Measurements from ENCODE around the gene PPM1J. TPM values are rescaled to one million over a fixed set of nuclear protein-coding genes. Genes with fewer than 3 reads are reported as not detected.

PPM1J gene
- total RNA-seq, 1 experiment from 2014 or later: 0.51 TPM

DNA sequence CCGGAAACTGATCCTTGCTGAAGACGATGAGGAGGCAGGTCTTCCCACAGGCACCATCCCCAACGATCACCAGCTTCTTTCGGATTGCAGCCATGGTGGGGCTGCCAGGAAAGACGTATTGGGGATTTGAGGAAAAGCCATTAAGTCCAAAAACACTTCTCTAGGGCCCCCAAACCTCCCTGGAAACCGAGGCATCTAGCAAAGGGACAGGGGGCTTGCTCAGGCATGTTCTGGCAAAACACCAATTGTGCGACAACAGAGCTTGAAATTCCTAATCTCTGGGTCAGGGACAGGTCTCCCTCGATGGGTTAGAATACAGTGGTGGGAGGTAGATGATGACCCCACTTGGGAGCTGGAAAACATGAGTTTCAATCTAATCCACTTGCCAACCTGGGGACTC lies 11.4 kb downstream of the PPM1J start:
- H3K27me3 ChIP-seq (ENCODE audit: control insufficient read depth, insufficient read depth, low read length): no peaks in the 10 kb centered on the region
- no peak for TF ChIP-seq SIN3A (IDR thresholded peaks at IDR 0.05; ENCODE audit: borderline replicate concordance, insufficient read depth, low read depth, low read length)
- TF ChIP-seq POLR2AphosphoS5 (IDR thresholded peaks at IDR 0.05; ENCODE audit: low read depth, low read length): no peak; the same call in 1 of the 2 replicates
- TF ChIP-seq TCF7L2 (IDR thresholded peaks at IDR 0.05; ENCODE audit: low read depth, low read length): no peak
- TF ChIP-seq, protein P1, sequence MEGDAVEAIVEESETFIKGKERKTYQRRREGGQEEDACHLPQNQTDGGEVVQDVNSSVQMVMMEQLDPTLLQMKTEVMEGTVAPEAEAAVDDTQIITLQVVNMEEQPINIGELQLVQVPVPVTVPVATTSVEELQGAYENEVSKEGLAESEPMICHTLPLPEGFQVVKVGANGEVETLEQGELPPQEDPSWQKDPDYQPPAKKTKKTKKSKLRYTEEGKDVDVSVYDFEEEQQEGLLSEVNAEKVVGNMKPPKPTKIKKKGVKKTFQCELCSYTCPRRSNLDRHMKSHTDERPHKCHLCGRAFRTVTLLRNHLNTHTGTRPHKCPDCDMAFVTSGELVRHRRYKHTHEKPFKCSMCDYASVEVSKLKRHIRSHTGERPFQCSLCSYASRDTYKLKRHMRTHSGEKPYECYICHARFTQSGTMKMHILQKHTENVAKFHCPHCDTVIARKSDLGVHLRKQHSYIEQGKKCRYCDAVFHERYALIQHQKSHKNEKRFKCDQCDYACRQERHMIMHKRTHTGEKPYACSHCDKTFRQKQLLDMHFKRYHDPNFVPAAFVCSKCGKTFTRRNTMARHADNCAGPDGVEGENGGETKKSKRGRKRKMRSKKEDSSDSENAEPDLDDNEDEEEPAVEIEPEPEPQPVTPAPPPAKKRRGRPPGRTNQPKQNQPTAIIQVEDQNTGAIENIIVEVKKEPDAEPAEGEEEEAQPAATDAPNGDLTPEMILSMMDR (IDR thresholded peaks at IDR 0.05): no peak
- TF ChIP-seq, protein P2, sequence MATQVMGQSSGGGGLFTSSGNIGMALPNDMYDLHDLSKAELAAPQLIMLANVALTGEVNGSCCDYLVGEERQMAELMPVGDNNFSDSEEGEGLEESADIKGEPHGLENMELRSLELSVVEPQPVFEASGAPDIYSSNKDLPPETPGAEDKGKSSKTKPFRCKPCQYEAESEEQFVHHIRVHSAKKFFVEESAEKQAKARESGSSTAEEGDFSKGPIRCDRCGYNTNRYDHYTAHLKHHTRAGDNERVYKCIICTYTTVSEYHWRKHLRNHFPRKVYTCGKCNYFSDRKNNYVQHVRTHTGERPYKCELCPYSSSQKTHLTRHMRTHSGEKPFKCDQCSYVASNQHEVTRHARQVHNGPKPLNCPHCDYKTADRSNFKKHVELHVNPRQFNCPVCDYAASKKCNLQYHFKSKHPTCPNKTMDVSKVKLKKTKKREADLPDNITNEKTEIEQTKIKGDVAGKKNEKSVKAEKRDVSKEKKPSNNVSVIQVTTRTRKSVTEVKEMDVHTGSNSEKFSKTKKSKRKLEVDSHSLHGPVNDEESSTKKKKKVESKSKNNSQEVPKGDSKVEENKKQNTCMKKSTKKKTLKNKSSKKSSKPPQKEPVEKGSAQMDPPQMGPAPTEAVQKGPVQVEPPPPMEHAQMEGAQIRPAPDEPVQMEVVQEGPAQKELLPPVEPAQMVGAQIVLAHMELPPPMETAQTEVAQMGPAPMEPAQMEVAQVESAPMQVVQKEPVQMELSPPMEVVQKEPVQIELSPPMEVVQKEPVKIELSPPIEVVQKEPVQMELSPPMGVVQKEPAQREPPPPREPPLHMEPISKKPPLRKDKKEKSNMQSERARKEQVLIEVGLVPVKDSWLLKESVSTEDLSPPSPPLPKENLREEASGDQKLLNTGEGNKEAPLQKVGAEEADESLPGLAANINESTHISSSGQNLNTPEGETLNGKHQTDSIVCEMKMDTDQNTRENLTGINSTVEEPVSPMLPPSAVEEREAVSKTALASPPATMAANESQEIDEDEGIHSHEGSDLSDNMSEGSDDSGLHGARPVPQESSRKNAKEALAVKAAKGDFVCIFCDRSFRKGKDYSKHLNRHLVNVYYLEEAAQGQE (IDR thresholded peaks at IDR 0.05; ENCODE audit: insufficient read depth in 1 of 2, low read depth in 2 of 2, low read length in 1 of 2): no peak
- no peak overlapping the region for H3K4me3 ChIP-seq (ENCODE audit: low read depth in 2 of 2, low read length in 2 of 2)
- ATAC-seq: no peak
- intact Hi-C loops (cut with micrococcal nuclease; ENCODE audit: unreplicated experiment): no loop called here
- in situ Hi-C loops (cut with HindIII; ENCODE audit: low pct_unique_long_range_greater_than_20kb, low sequenced_read_pairs): no loop called here
- ChIA-PET CTCF (no interaction called here), POLR2A (no interaction called here)
- H3K36me3 ChIP-seq (ENCODE audit: control insufficient read depth, insufficient read depth, low read length): peaks cover 2% of the 10 kb centered on the region
- DNase-seq (ENCODE audit: low read depth, low spot score): no peak
- peaks cover 56% of the 10 kb centered on the region for H3K4me1 ChIP-seq (ENCODE audit: control insufficient read depth, insufficient read depth, low read length)
- BruUV-seq (replicated peaks): no TSS peak
- no peaks in the 10 kb centered on the region for H3K9me3 ChIP-seq (ENCODE audit: control insufficient read depth, insufficient read depth, low read depth, low read length)
- H3K27ac ChIP-seq (ENCODE audit: low read length): peak overlapping the region; percentile 71; the same call in 1 of the 2 replicates

DNA sequence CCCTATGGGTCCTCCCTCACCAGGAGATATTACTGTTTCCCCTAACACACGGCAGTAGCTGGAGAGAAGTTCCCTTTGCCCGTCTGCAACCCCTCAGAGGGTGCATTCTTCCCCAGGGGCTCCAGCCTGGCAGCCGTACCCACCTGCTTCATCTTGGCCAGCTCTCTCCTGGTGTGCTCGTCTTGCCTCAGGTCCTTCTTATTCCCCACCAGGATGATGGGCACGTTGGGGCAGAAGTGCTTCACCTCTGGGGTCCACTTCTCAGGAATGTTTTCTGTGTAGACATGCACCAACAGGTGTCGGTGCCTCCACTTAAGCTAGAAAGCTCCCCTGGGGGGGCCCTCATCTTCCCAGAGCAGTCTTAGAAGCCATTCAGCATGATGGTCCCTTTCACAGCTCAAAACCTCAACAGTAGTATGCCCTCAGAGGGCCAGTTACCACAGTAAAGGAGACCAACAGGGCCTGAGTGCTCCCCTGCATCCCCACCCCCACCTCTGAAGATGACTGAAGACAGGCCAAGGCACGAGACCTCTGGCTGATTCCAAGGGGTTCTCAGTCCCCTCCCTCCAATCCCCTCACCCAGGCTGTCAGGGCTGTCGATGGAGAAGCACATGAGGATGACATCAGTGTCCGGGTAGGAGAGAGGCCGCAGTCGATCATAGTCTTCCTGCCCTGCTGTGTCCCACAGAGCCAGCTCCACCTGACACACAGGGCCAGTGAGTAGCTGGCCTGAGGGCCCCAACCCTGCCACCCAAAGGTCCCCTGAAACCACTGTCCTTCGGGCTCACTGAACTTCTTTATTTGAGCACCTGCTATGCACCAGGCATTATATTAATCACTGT lies 12.5 kb downstream of the PPM1J start:
- no TSS peak for BruUV-seq (replicated peaks)
- in situ Hi-C loops (cut with HindIII; ENCODE audit: low pct_unique_long_range_greater_than_20kb, low sequenced_read_pairs) (no loop called here), intact Hi-C loops (cut with micrococcal nuclease; ENCODE audit: unreplicated experiment) (no loop called here)
- TF ChIP-seq, protein P2 (IDR thresholded peaks at IDR 0.05; ENCODE audit: insufficient read depth in 1 of 2, low read depth in 2 of 2, low read length in 1 of 2): no peak
- no peak for TF ChIP-seq TCF7L2 (IDR thresholded peaks at IDR 0.05; ENCODE audit: low read depth, low read length)
- TF ChIP-seq, protein P1 (IDR thresholded peaks at IDR 0.05): no peak
- TF ChIP-seq SIN3A (IDR thresholded peaks at IDR 0.05; ENCODE audit: borderline replicate concordance, insufficient read depth, low read depth, low read length): no peak
- no peak for TF ChIP-seq POLR2AphosphoS5 (IDR thresholded peaks at IDR 0.05; ENCODE audit: low read depth, low read length)
- H3K9me3 ChIP-seq (ENCODE audit: control insufficient read depth, insufficient read depth, low read depth, low read length): no peaks in the 10 kb centered on the region
- no peak for DNase-seq (ENCODE audit: low read depth, low spot score)
- CTCF ChIA-PET: interaction anchor here (0.6 kb wide), 3 partner anchors 9 to 676 kb away, joined by 3 to 4 read pairs (median 3); no protein-coding TSS in a partner anchor
- H3K27me3 ChIP-seq (ENCODE audit: control insufficient read depth, insufficient read depth, low read length): no peaks in the 10 kb centered on the region
- POLR2A ChIA-PET: interaction anchor here (0.7 kb wide), 1 partner anchor 19 kb away, joined by 3 read pairs; no protein-coding TSS in a partner anchor
- H3K36me3 ChIP-seq (ENCODE audit: control insufficient read depth, insufficient read depth, low read length): peaks cover 2% of the 10 kb centered on the region
- no peak overlapping the region for H3K4me3 ChIP-seq (ENCODE audit: low read depth in 2 of 2, low read length in 2 of 2)
- H3K4me1 ChIP-seq (ENCODE audit: control insufficient read depth, insufficient read depth, low read length): peaks cover 57% of the 10 kb centered on the region
- peak overlapping the region; percentile 54; the same call in 1 of the 2 replicates for H3K27ac ChIP-seq (ENCODE audit: low read length)
- ATAC-seq: no peak

Data from Panc1 (cell line).